Astrocyte (in vitro differentiated cells and primary cell): ENCODE data around the gene ANAPC15.

Experiments used
- CTCF ChIP-seq: IDR thresholded peaks from 2 replicates; pipeline ENCODE4 v1.5.1; 2011; ENCODE audit warnings: low read depth, mild to moderate bottlenecking, inconsistent platforms, low read length, moderate library complexity; ENCODE audit not compliant: insufficient read depth
- EZH2 ChIP-seq: IDR thresholded peaks from 2 replicates; pipeline ENCODE4 v1.6.1; 2012; ENCODE audit warnings: mild to moderate bottlenecking, low read length, inconsistent platforms; ENCODE audit not compliant: insufficient read depth

- no peak for TF ChIP-seq CTCF
- no peak for TF ChIP-seq EZH2
Measured at GRCh38 chr11:72140661-72141060, 28.2 kb upstream of the ANAPC15 start.
